Keratinocyte (primary cell): ENCODE data around the gene SHCBP1L. TPM values are rescaled to one million over a fixed set of nuclear protein-coding genes. Genes with fewer than 3 reads are reported as not detected.

ENCODE experiments used
- DNase-seq: peaks from one replicate; pipeline ENCODE4 v3.0.0-alpha.2; 2011; ENCODE audit warnings: low read depth, missing footprints, low spot score
- FAIRE-seq: peaks from 2 replicates; lab custom pipeline; 2011; peaks lifted over from hg19 to GRCh38; lab: Jason Lieb, UNC
- H2AFZ ChIP-seq: 2 replicates; pipeline ENCODE4 v1.6.0; 2012; ENCODE audit warnings: low read length, control low read depth, inconsistent platforms; ENCODE audit not compliant: control insufficient read depth
- H3K27ac ChIP-seq: 2 replicates; pipeline ENCODE4 v1.5.1; 2011; ENCODE audit warnings: low read length; ENCODE audit not compliant: control insufficient read depth, insufficient read depth
- H3K27me3 ChIP-seq: 3 replicates; pipeline ENCODE4 v1.6.0; 2011; ENCODE audit warnings: low read length; ENCODE audit not compliant: control insufficient read depth, insufficient read depth; ENCODE audit errors: extremely low read depth
- H3K36me3 ChIP-seq, 2 experiments: 2 replicates in 1 of 2; 3 replicates in 1 of 2; pipeline ENCODE4 v1.5.1; 2011; ENCODE audit warnings: low read length in 2 of 2, mild to moderate bottlenecking in 1 of 2; ENCODE audit not compliant: control insufficient read depth in 2 of 2, insufficient read depth in 2 of 2; ENCODE audit errors: extremely low read depth in 1 of 2
- H3K4me1 ChIP-seq: 3 replicates; pipeline ENCODE4 v1.5.1; 2011; ENCODE audit warnings: low read length; ENCODE audit not compliant: control insufficient read depth, insufficient read depth; ENCODE audit errors: extremely low read depth
- H3K4me2 ChIP-seq: 3 replicates; pipeline ENCODE4 v1.6.0; 2011; ENCODE audit warnings: low read depth, low read length; ENCODE audit not compliant: control insufficient read depth, insufficient read depth; ENCODE audit errors: extremely low read depth
- H3K4me3 ChIP-seq, 3 experiments: fragments of 200-600 bp in 1 of 3; sonication (generic) in 1 of 3; 2 replicates in 2 of 3; 3 replicates in 1 of 3; pipeline ENCODE4 v1.5.1; 2011 to 2016; ENCODE audit warnings: low read length in 3 of 3, mild to moderate bottlenecking in 3 of 3, control low read depth in 2 of 3, inconsistent platforms in 1 of 3, low read depth in 1 of 3, mixed read lengths in 1 of 3, mixed run types in 1 of 3, moderate library complexity in 1 of 3; ENCODE audit not compliant: control insufficient read depth in 2 of 3, insufficient read depth in 2 of 3; ENCODE audit errors: extremely low read depth in 1 of 3
- H3K79me2 ChIP-seq: 2 replicates; pipeline ENCODE4 v1.6.0; 2012; ENCODE audit warnings: low read length; ENCODE audit not compliant: control insufficient read depth, insufficient read depth
- H3K9ac ChIP-seq: 3 replicates; pipeline ENCODE4 v1.6.0; 2011; ENCODE audit warnings: low read length; ENCODE audit not compliant: control insufficient read depth, insufficient read depth; ENCODE audit errors: extremely low read depth
- H3K9me1 ChIP-seq: 3 replicates; pipeline ENCODE4 v1.6.0; 2011; ENCODE audit warnings: low read length; ENCODE audit not compliant: control insufficient read depth, insufficient read depth; ENCODE audit errors: extremely low read depth
- H3K9me3 ChIP-seq: 2 replicates; pipeline ENCODE4 v1.5.1; 2012; ENCODE audit warnings: low read depth, low read length; ENCODE audit not compliant: control insufficient read depth
- H4K20me1 ChIP-seq: 3 replicates; pipeline ENCODE4 v1.6.0; 2011; ENCODE audit warnings: low read length; ENCODE audit not compliant: control insufficient read depth, insufficient read depth; ENCODE audit errors: extremely low read depth
- EZH2 ChIP-seq: IDR thresholded peaks from one replicate; pipeline ENCODE4 v1.6.1; 2012; ENCODE audit warnings: inconsistent platforms, mild to moderate bottlenecking, low read length, moderate library complexity
- dilution Hi-C: fragments of 300-500 bp; cut with MboI; formaldehyde crosslinking; loops from one replicate; pipeline ENCODE4 v1.7.0; 2020; ENCODE audit warnings: low sequenced_read_pairs; ENCODE audit not compliant: extremely low pct_ligation_motif_present
- polyA plus RNA-seq, 5 experiments: library from polyadenylated mRNA; depleted of rRNA in 3 of 5; stranded (reverse) in 3 of 5; stranded (forward) in 1 of 5; unstranded in 1 of 5; fragments of >200 nt; gene quantifications; 1 replicate in 1 of 5; 2 replicates in 3 of 5; 3 replicates in 1 of 5; pipeline versions ENCODE4 v1.2.1 to v1.2.3, GENCODE V29; 2011 to 2012; ENCODE audit warnings: missing spikeins in 2 of 5, low read depth in 1 of 5, low replicate concordance in 1 of 5
- small RNA-seq, 3 experiments: library from RNA; depleted of rRNA; stranded (forward); fragments of <200 nt; gene quantifications; one replicate each; pipeline ENCODE3, GENCODE V24; 2012; ENCODE audit warnings: low read depth in 3 of 3, low replicate concordance in 1 of 3; ENCODE audit not compliant: insufficient read length in 3 of 3
- TF ChIP-seq, protein P1 (sequence below), 3 experiments: IDR thresholded peaks in 1 of 3; conservative IDR thresholded peaks in 1 of 3; optimal IDR thresholded peaks in 1 of 3; 2 replicates in 2 of 3; 3 replicates in 1 of 3; pipeline versions ENCODE3 to v1.5.1; 2011; ENCODE audit warnings: low read length in 3 of 3, mild to moderate bottlenecking in 3 of 3, moderate library complexity in 2 of 3, control low read depth in 1 of 3, inconsistent platforms in 1 of 3; ENCODE audit not compliant: insufficient read depth in 2 of 3; ENCODE audit errors: extremely low read depth in 1 of 3

SHCBP1L gene
- polyA plus RNA-seq, 1 donor (not counting 4 experiments of a cell fraction or from before 2014, with no cell fraction given), result not detected

DNA sequence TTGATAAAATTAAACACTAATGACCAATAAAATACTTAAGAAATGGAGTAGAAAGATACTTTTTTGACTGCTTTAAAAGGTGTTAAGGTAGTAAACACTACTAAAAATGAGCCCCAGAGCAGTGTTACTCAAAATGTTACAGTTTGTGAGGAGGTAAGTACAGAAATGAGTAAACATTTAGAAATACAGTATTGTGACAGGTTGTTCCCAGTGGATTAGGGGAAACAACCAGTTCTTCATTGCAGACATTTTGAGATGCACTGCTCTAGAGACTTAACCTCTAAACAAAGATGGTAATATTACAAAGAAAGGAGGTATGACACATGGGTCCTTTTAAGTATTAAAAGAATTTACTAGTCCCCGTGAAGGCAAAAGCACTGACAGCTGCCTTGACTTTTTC, 101.1 kb downstream of the SHCBP1L start:
- no peak for FAIRE-seq
- Histone ChIP-seq H2AFZ (no peak overlapping the region), H3K36me3 (peaks cover 33 to 79% of the 10 kb centered on the region in 2 experiments), H3K4me3 (no peak overlapping the region), H3K79me2 (peaks cover 76% of the 10 kb centered on the region), H3K27me3 (no peaks in the 10 kb centered on the region), H3K9ac (no peak overlapping the region), H3K9me1 (no peaks in the 10 kb centered on the region), H3K27ac (no peak overlapping the region), H3K4me1 (no peaks in the 10 kb centered on the region), H4K20me1 (peaks cover 23% of the 10 kb centered on the region), H3K4me2 (no peak overlapping the region), H3K9me3 (no peaks in the 10 kb centered on the region)
- TF ChIP-seq, protein P1, sequence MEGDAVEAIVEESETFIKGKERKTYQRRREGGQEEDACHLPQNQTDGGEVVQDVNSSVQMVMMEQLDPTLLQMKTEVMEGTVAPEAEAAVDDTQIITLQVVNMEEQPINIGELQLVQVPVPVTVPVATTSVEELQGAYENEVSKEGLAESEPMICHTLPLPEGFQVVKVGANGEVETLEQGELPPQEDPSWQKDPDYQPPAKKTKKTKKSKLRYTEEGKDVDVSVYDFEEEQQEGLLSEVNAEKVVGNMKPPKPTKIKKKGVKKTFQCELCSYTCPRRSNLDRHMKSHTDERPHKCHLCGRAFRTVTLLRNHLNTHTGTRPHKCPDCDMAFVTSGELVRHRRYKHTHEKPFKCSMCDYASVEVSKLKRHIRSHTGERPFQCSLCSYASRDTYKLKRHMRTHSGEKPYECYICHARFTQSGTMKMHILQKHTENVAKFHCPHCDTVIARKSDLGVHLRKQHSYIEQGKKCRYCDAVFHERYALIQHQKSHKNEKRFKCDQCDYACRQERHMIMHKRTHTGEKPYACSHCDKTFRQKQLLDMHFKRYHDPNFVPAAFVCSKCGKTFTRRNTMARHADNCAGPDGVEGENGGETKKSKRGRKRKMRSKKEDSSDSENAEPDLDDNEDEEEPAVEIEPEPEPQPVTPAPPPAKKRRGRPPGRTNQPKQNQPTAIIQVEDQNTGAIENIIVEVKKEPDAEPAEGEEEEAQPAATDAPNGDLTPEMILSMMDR (optimal IDR thresholded peaks at IDR 0.05 in 1 of 3, IDR thresholded peaks at IDR 0.05 in 1 of 3, conservative IDR thresholded peaks at IDR 0.05 in 1 of 3; ENCODE audit: extremely low read depth in 1 of 3, insufficient read depth in 2 of 3, low read length in 3 of 3), result no peak
- no peak for TF ChIP-seq EZH2
- DNase-seq, result no peak
- dilution Hi-C loops, result no loop called here

GRCh38 chr1:182850319-182850718, 102.6 kb downstream of the SHCBP1L start:
- DNase-seq (no peak), FAIRE-seq (no peak)
- Histone ChIP-seq H3K79me2 (peaks cover 89% of the 10 kb centered on the region), H3K36me3 (peaks cover 33 to 80% of the 10 kb centered on the region in 2 experiments), H3K4me3 (no peak overlapping the region), H3K27ac (no peak overlapping the region), H2AFZ (no peak overlapping the region), H3K9ac (no peak overlapping the region), H3K4me2 (no peak overlapping the region), H3K9me3 (no peaks in the 10 kb centered on the region), H3K27me3 (no peaks in the 10 kb centered on the region), H4K20me1 (peaks cover 30% of the 10 kb centered on the region), H3K4me1 (no peaks in the 10 kb centered on the region), H3K9me1 (no peaks in the 10 kb centered on the region)
- dilution Hi-C loops, result no loop called here
- TF ChIP-seq, protein P1 (optimal IDR thresholded peaks at IDR 0.05 in 1 of 3, IDR thresholded peaks at IDR 0.05 in 1 of 3, conservative IDR thresholded peaks at IDR 0.05 in 1 of 3; ENCODE audit: extremely low read depth in 1 of 3, insufficient read depth in 2 of 3, low read length in 3 of 3), result no peak
- no peak for TF ChIP-seq EZH2

Small RNA genes within 50 kb of the gene (small RNA-seq; reads per million reads assigned to genes)
- gene HMGN1P4, result 0 reads per million in 3 experiments
- gene RNU6-41P, result 0 reads per million in 3 experiments

Other genes with a start within 250 kb of the SHCBP1L start
- 4.9 to 9.0 TPM (median 7.3 TPM) in 3 replicates for gene NPL, start 163.4 kb downstream of the SHCBP1L start, polyA plus RNA-seq
- gene DHX9, start 113.8 kb downstream of the SHCBP1L start, polyA plus RNA-seq, result 131 to 199 TPM (median 154 TPM) in 3 replicates
- gene LAMC1, start 70.3 kb upstream of the SHCBP1L start, polyA plus RNA-seq, result 40.9 to 76.4 TPM (median 66.6 TPM) in 3 replicates
- 1,627 to 2,571 TPM (median 2,208 TPM) in 3 replicates for gene LAMC2, start 233.1 kb upstream of the SHCBP1L start, polyA plus RNA-seq